Mesenteric fat pad (tissue), 1 donor: Measurements from ENCODE around the gene TCEANC. TPM values are rescaled to one million over a fixed set of nuclear protein-coding genes. Genes with fewer than 3 reads are reported as not detected.
"Not testable (repeated sequence)": the region's sequence is repeated elsewhere in the genome, so short reads cannot be mapped to it uniquely, and the experiment has no call there.

Source experiments
- DNase-seq: peaks from one replicate; pipeline ENCODE4 v3.0.0-alpha.2; 2020; ENCODE audit warnings: low spot score
- total RNA-seq: library from RNA; stranded (reverse); fragmentation: NEBNext Ultra II Directional; extraction: Animal tissue kit (Norgen Biotek cat#: 25700); gene quantifications from one replicate; pipeline ENCODE4 v1.2.1, GENCODE V29; 2021
- donor health status: DM: yes; HTN: yes; CAD: no.

TCEANC gene
- total RNA-seq, 1 donor from 2014 or later = 2.9 TPM

DNA sequence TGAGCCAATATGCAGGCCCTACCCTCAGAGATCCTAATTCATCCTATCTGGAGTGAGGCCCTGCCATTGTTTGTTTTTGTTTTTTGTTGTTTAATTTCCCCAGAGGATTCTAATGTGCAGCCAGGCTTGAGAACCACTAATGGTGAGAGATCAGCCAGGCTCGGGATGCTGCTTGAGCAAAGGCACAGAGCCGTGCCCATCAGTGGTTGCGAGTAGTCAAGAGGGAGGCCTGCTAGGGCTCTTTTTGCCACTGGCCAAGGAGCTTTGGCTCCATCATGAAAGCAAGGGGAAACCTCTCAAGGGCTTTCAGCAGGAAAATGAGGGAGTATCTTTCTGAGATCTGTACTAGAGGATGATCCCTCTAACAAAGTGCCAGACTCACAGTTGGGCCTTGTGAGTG is 2.7 kb downstream of the TCEANC start:
- no peak for DNase-seq

- no peak for DNase-seq
Observed at GRCh38 chrX:13658602-13659001, 5.7 kb downstream of the TCEANC start.

GRCh38 chrX:13659063-13659462 is 6.1 kb downstream of the TCEANC start:
- no peak for DNase-seq

DNA sequence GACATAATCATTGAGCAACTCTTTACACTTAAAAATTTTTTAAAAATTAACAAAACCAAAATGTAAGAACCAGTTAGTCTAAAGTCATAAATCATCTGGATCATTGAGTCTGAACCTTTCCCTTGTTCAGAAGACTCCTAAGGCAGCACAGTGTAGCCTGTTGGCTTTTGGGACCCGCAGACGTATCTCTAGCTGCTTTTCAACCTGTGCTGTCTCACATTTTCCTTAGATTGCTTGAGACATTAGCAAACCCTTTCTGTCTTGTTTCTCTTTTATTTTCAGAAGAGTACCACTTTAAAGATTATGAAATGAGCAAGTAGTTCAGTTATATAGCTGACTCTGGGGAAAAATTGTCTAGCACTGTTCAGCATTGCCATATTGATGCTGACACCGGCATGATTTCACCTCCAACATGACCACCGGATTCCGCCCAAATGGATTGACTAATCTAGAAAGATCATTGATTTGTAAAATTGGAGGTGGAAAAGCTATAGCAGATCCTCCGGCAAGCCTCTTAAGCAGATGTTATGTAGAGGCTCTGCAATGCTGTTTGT is 8.9 kb downstream of the TCEANC start:
- DNase-seq = no peak

DNA sequence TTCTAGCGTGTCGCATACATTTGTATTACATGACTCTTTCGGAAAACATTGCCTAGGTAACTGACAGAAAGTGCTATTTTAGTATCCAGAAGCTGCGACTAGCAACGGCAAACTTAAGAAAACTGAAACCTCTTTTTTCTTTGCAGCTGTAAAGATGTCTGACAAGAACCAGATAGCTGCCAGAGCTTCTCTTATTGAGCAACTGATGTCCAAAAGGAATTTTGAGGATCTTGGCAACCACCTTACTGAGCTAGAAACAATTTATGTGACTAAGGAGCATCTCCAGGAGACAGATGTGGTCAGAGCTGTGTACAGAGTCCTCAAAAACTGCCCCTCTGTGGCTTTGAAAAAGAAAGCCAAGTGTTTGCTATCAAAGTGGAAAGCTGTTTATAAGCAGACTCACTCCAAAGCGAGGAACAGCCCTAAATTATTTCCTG is 9.4 kb downstream of the TCEANC start:
- no peak for DNase-seq

- DNase-seq = no peak
Observed at GRCh38 chrX:13664020-13664419, 11.1 kb downstream of the TCEANC start.

DNA sequence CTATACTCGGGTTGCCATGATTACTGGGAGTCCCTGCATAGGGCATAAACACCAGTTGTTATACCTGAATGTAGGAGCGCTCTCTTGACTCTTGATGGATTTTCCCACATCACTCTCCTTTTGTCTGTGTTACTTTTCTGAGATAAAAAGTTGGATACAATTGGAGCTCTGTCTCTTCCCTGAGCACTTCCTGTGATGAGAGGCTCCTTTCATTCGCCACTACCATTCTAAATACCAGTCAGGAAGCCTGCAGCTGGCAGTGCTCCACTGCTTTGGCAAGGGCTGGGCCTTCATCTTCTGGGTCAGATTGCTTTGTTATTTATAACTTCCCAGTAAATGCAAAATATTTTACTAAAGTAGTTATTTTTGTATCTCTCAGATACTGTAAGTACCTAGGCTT is 13.9 kb downstream of the TCEANC start:
- DNase-seq = no peak

DNA sequence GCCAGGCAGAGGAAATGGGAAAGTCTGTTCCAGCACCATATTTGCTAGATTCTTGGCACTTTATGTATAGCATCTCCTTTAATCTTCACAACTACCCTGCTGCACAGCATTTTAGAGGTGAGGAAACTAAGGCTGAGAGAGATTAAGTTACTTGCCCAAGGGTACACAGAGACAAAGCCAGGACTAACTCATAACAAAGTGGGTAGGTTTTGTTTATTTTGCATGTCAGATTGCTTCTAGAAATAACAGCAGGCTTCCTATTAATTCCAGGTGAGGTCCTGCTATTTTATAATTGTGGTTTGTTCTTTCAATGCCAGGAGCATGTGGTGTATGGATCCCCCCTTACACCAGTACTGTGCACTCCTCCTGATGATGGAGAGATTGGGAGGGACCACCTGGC is 15.0 kb downstream of the TCEANC start:
- DNase-seq = no peak

DNA sequence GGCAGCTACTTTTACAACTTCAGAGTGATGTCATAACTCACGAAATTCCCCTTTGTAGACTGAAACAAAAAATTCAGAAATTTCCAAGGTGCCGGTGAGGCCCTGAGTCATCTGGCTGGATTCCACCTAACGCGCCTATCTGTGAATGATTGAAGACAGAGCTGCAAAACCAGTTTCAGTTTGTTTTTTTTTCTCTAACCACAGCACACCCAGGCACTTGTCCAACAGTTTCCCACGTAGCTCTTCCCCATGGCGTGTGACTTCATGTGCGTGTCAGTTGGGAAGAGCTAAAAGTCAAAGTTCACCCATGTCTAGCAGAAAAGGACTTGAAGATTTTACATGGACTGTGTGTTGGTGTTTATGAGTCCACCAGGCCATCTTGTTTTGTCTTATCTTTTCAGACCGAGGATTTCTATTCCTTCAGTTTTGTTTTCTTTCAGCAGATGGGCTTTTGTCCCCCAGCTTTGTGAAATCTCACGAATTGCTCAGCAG is 16.4 kb downstream of the TCEANC start:
- DNase-seq = no peak

DNA sequence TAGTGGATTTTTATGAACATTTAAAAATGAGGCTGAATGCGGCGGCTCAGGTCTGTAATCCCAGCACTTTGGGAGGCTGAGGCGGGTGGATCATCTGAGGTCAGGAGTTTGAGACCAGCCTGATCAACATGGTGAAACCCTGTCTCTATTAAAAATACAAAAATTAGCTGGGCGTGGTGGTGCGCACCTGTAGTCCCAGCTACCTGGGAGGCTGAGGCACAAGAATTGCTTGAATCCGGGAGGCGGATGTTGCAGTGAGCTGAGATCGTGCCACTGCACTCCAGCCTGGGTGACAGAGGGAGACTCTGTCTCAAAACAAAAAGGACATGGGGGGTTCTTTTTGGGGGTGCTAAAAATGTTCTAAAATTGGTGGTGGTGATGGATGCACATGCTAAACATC is 16.8 kb downstream of the TCEANC start:
- not testable (repeated sequence) for DNase-seq

- no peak for DNase-seq
Observed at GRCh38 chrX:13670197-13670596, 17.3 kb downstream of the TCEANC start.

DNA sequence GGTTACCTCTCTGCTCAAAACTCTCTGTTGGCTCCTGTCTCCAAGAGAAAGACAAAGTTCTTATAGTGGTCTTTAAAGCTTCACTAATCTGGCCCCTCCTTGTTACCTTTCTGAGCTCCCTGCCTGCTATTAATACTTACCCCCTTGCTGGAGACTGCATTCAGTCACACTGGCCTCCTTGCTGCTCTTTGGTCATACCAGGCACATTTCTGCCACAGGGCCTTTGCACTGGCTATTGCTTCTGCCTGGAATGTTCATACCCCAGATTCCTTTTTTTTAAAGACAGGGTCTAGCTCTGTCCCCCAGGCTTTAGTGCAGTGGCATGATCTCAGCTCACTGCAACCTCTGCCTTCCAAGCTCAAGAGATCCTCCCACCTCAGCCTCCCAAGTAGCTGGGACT is 20.1 kb downstream of the TCEANC start:
- no peak for DNase-seq

DNA sequence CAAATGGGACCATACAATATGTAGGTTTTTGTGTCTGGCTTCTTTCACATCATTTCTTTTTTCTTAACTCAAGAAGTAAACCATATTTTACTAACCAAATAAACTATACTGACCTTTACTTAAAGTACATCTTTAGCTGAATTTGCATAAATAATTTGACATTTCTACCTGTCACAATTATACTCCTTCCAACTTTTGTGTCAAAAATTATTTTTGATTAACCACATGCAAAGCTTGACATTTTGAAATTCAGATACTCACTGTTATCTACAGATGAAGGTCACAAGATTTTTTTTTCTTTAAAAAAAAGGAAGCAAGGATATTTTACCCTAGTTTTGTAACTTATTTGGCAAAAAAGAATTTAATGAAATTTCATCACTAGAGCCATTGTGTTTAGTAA is 23.9 kb downstream of the TCEANC start:
- no peak for DNase-seq

- not testable (repeated sequence) for DNase-seq
Observed at GRCh38 chrX:13679700-13680099, 26.8 kb downstream of the TCEANC start.

DNA sequence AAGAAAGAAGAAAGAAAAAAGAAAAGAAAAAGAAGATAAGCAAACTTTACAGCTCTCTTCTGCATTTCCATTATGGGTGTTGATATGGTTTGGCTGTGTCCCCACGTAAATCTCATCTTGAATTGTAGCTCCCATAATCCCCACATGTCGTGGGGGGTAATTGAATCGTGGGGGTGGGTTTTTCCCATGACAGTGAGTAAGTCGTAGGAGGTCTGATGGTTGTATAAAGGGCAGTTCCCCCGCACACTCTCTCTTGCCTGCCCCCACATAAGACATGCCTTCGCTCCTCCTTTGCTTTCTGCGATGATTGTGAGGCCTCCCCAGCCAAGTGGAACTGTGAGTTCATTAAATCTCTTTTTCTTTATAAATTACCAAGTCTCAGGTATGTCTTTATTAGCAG is 28.7 kb downstream of the TCEANC start:
- DNase-seq = no peak

DNA sequence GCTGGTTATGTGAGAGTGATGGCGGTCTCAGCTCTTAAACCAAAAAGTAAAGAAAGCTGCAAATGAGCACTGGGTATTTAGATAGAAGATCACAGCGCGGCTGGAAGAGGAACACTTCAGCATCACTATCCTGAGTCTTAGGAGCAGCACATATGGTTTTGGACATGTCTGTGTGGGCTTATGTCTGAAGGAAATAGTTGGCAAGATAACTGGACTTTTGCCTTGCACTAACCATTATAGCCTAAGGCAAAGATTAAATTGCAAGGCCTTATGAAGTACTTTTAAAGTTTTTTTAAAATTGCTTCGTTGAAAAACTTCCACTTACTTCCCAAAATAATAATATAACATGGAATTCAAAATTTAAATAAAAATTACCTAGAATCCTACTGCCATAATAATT is 31.4 kb downstream of the TCEANC start:
- no peak for DNase-seq

DNA sequence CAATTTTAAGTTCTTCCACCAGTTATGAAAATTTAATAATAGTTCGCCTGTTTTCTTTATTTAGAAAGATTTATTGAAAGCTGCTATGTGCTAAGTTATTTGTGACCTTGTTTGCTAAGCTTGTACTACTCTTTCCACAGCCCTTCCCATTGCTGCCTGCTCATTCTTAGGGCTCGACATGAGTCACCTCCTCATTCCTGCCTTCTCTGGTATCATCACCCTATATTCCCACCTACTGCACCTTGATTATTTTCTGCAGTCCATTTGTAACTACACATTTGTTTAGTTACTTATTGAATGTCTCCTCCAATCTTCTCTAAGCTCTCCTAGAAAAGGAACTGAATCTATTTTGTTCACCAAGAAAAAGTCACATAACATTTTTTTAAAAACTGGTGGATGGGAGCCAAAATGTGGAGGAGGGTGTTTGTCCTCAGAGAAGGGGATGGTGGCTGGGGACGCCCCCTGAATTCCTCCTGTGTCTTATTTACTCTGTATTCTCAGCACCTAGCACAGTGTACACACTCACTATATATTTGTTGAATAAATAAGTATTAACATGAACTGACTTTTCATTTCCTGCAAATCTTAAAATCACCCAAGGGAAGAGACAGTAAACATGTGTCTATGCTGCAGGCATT is 32.3 kb downstream of the TCEANC start:
- DNase-seq = no peak

GRCh38 chrX:13687203-13687602 is 34.3 kb downstream of the TCEANC start:
- no peak for DNase-seq

- no peak for DNase-seq
Observed at GRCh38 chrX:13688384-13688957, 35.5 kb downstream of the TCEANC start.

DNA sequence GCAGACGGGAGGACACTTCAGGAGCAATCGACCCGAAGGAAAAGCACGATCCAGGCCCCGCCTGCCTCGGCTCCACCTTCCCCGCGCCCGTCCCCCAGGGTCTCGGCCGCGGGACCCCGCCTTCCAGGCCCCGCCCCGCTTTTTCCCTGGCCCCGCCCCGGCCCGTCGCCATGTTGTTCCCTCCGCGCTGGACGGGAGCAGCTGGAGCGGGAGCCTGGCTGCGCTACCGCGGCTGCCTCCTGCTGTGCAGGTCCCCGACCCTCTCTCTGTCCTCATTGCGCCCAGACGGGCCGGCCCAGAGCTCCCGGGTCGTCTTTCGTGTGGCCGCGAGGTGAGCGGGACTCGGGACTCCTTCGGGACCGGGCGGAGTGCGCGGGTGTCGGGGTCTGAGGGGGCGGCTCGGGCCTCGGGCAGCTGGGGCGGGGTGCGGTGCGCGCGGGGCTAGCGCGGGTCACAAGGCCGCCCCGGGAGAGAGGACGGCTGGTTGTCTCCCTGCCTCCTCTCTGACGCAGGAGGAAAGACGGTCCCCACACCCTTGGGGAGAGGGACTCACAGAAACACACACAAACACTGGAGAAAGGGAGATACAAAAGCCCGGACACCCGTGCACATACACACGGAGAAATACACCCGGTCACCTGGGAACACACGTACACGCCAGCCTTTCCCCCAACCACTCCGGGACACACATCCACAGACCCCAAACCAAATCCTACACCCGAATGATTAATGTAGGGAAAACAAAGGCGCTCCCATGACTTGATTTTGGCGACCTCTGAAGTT is 36.2 kb downstream of the TCEANC start, which contains the start of gene RAB9A:
Gene RAB9A, plus strand, starts transcription at position 171 of the 783 bp plus-strand sequence. CDS start 19,619 bp downstream, outside the sequence.
- DNase-seq = peak; percentile 94

- DNase-seq = no peak
Observed at GRCh38 chrX:13689741-13690211, 36.8 kb downstream of the TCEANC start.

GRCh38 chrX:13690836-13691235 is 37.9 kb downstream of the TCEANC start:
- no peak for DNase-seq
